ENCODE results near the gene PIGU.

Gene PIGU

GRCh38 chr20:34575271-34575670, 101.6 kb downstream of the PIGU start:
- no peak for DNase-seq

- DNase-seq, result no peak
Observed at GRCh38 chr20:34574861-34575260, 102.0 kb downstream of the PIGU start.

GRCh38 chr20:34574426-34574825, 102.5 kb downstream of the PIGU start:
- DNase-seq, result no peak

- DNase-seq, result no peak
Observed at GRCh38 chr20:34573541-34574300, 103.2 kb downstream of the PIGU start.

- DNase-seq, result no peak
Observed at GRCh38 chr20:34571753-34572152, 105.1 kb downstream of the PIGU start.

GRCh38 chr20:34570859-34571306, 106.0 kb downstream of the PIGU start:
- no peak for DNase-seq

GRCh38 chr20:34569598-34569997, 107.3 kb downstream of the PIGU start:
- no peak for DNase-seq

GRCh38 chr20:34567892-34568865, 108.7 kb downstream of the PIGU start:
- DNase-seq, result no peak

- DNase-seq, result no peak
Observed at GRCh38 chr20:34566978-34567891, 109.7 kb downstream of the PIGU start.

GRCh38 chr20:34564833-34565232, 112.1 kb downstream of the PIGU start:
- DNase-seq, result no peak

GRCh38 chr20:34562641-34563040, 114.3 kb downstream of the PIGU start:
- DNase-seq, result peak; percentile 47 to 80

GRCh38 chr20:34561661-34562060, 115.2 kb downstream of the PIGU start:
- DNase-seq, result peak in 1 of 2 experiments; percentile 48

- DNase-seq, result no peak
Observed at GRCh38 chr20:34560614-34561013, 116.3 kb downstream of the PIGU start.

GRCh38 chr20:34560141-34560523, 116.8 kb downstream of the PIGU start:
- no peak for DNase-seq

GRCh38 chr20:34559311-34560140, 117.4 kb downstream of the PIGU start:
- no peak for DNase-seq

GRCh38 chr20:34558320-34559218, 118.3 kb downstream of the PIGU start, which contains the start of gene MAP1LC3A:
Gene MAP1LC3A (plus strand): TSS chr20:34558718. CDS start chr20:34558869, 151 bp downstream.
- no peak for DNase-seq

- no peak for DNase-seq
Observed at GRCh38 chr20:34557936-34558319, 119.0 kb downstream of the PIGU start.

- no peak for DNase-seq
Observed at GRCh38 chr20:34553366-34553867, 123.5 kb downstream of the PIGU start.

- DNase-seq, result no peak
Observed at GRCh38 chr20:34552569-34552968, 124.3 kb downstream of the PIGU start.

- DNase-seq, result no peak
Observed at GRCh38 chr20:34549929-34550305, 127.0 kb downstream of the PIGU start.

All from NCI-H524 (cell line).